Mucosa of stomach (tissue), 1 donor: ENCODE data around the gene FAM81A.

Experiments used
- H3K27me3 ChIP-seq: one replicate; pipeline ENCODE4 v1.7.0; 2013; ENCODE audit warnings: mild to moderate bottlenecking, low read length; ENCODE audit not compliant: control insufficient read depth, insufficient read depth
- H3K36me3 ChIP-seq: one replicate; pipeline ENCODE4 v1.7.0; 2013; ENCODE audit warnings: low read length; ENCODE audit not compliant: control insufficient read depth, insufficient read depth
- H3K4me1 ChIP-seq: one replicate; pipeline ENCODE4 v1.7.0; 2013; ENCODE audit warnings: mild to moderate bottlenecking, low read length; ENCODE audit not compliant: control insufficient read depth, insufficient read depth
- H3K4me3 ChIP-seq: one replicate; pipeline ENCODE4 v1.7.0; 2013; ENCODE audit warnings: low read length
- H3K9ac ChIP-seq: one replicate; pipeline ENCODE4 v1.7.0; 2013; ENCODE audit warnings: mild to moderate bottlenecking, low read length, moderate library complexity
- H3K9me3 ChIP-seq: one replicate; pipeline ENCODE4 v1.7.0; 2013; ENCODE audit warnings: mild to moderate bottlenecking, low read length, moderate library complexity; ENCODE audit not compliant: control insufficient read depth
- donor health status: Pancreatic carcinoma.

FAM81A gene

GRCh38 chr15:59553879-59554735 is 116.1 kb downstream of the FAM81A start:
- Histone ChIP-seq H3K36me3 (no peaks in the 10 kb centered on the region), H3K4me1 (peaks cover 44% of the 10 kb centered on the region), H3K9me3 (no peaks in the 10 kb centered on the region), H3K4me3 (no peak overlapping the region), H3K27me3 (no peaks in the 10 kb centered on the region), H3K9ac (no peak overlapping the region)

DNA sequence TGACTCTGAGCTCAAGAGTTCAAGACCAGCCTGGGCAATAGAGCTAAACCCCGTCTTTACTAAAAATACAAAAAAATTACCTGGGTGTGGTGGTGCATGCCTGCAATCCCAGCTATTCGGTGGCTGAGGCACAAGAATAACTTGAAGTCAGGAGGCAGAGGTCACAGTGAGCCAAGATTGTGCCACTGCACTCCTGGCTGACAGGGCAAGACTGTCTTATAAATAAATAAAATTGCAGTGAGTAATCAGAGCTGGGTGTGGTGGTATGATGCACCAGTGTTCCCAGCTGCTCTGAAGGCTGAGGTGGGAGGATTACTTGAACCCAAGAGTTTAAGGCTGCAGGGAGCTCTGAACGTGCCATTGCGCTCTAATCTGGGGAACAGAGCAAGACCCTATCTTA is 117.7 kb downstream of the FAM81A start:
- no peak overlapping the region for H3K9ac ChIP-seq
- H3K4me3 ChIP-seq: no peak overlapping the region
- no peaks in the 10 kb centered on the region for H3K36me3 ChIP-seq
- H3K27me3 ChIP-seq: no peaks in the 10 kb centered on the region
- H3K4me1 ChIP-seq: peaks cover 33% of the 10 kb centered on the region
- H3K9me3 ChIP-seq: no peaks in the 10 kb centered on the region

GRCh38 chr15:59556380-59556779 is 118.4 kb downstream of the FAM81A start:
- H3K36me3 ChIP-seq: no peaks in the 10 kb centered on the region
- no peak overlapping the region for H3K9ac ChIP-seq
- H3K4me3 ChIP-seq: no peak overlapping the region
- H3K9me3 ChIP-seq: no peaks in the 10 kb centered on the region
- H3K27me3 ChIP-seq: no peaks in the 10 kb centered on the region
- peaks cover 26% of the 10 kb centered on the region for H3K4me1 ChIP-seq

- Histone ChIP-seq H3K36me3 (no peaks in the 10 kb centered on the region), H3K27me3 (no peaks in the 10 kb centered on the region), H3K9me3 (no peaks in the 10 kb centered on the region), H3K4me1 (peaks cover 26% of the 10 kb centered on the region), H3K9ac (no peak overlapping the region), H3K4me3 (no peak overlapping the region)
These were observed 119.6 kb downstream of the FAM81A start for GRCh38 chr15:59557581-59557980.

- Histone ChIP-seq H3K36me3 (no peaks in the 10 kb centered on the region), H3K9me3 (no peaks in the 10 kb centered on the region), H3K27me3 (no peaks in the 10 kb centered on the region), H3K4me1 (peaks cover 23% of the 10 kb centered on the region), H3K9ac (no peak overlapping the region), H3K4me3 (no peak overlapping the region)
These were observed 120.9 kb downstream of the FAM81A start for GRCh38 chr15:59558851-59559250.

- Histone ChIP-seq H3K27me3 (no peaks in the 10 kb centered on the region), H3K4me3 (no peak overlapping the region), H3K36me3 (no peaks in the 10 kb centered on the region), H3K9me3 (no peaks in the 10 kb centered on the region), H3K4me1 (peaks cover 5% of the 10 kb centered on the region), H3K9ac (no peak overlapping the region)
These were observed 123.6 kb downstream of the FAM81A start for GRCh38 chr15:59561547-59561946.

- H3K4me1 ChIP-seq: peaks cover 13% of the 10 kb centered on the region
- no peaks in the 10 kb centered on the region for H3K27me3 ChIP-seq
- H3K36me3 ChIP-seq: no peaks in the 10 kb centered on the region
- H3K4me3 ChIP-seq: no peak overlapping the region
- H3K9ac ChIP-seq: no peak overlapping the region
- no peaks in the 10 kb centered on the region for H3K9me3 ChIP-seq
These were observed 124.6 kb downstream of the FAM81A start for GRCh38 chr15:59562448-59563186.

- no peaks in the 10 kb centered on the region for H3K9me3 ChIP-seq
- H3K36me3 ChIP-seq: no peaks in the 10 kb centered on the region
- H3K9ac ChIP-seq: no peak overlapping the region
- H3K4me1 ChIP-seq: peaks cover 29% of the 10 kb centered on the region
- H3K4me3 ChIP-seq: no peak overlapping the region
- no peaks in the 10 kb centered on the region for H3K27me3 ChIP-seq
These were observed 127.3 kb downstream of the FAM81A start for GRCh38 chr15:59565299-59565698.

DNA sequence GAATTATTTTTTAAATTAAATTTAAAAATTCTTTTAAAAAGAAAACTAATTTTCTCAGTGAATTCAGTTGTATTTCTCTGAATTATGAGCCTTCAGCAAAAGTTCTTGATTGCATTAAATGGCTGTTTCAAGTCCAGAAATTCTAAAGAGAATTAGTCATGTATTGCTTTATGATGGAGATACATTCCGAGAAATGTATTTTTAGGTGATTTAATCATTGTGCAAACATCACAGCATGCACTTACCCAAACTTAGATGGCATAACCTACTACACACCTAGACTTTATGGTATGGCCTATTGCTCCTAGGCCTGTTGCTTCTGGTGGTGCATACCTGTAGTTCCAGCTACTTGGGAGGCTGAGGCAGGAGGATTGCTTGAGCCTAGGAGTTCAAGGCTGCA is 129.3 kb downstream of the FAM81A start:
- no peaks in the 10 kb centered on the region for H3K27me3 ChIP-seq
- H3K9ac ChIP-seq: no peak overlapping the region
- H3K36me3 ChIP-seq: no peaks in the 10 kb centered on the region
- no peaks in the 10 kb centered on the region for H3K9me3 ChIP-seq
- no peak overlapping the region for H3K4me3 ChIP-seq
- H3K4me1 ChIP-seq: peaks cover 33% of the 10 kb centered on the region

GRCh38 chr15:59569477-59569876 is 131.5 kb downstream of the FAM81A start:
- H3K9me3 ChIP-seq: no peaks in the 10 kb centered on the region
- H3K4me3 ChIP-seq: no peak overlapping the region
- H3K36me3 ChIP-seq: no peaks in the 10 kb centered on the region
- H3K4me1 ChIP-seq: peaks cover 33% of the 10 kb centered on the region
- H3K27me3 ChIP-seq: no peaks in the 10 kb centered on the region
- H3K9ac ChIP-seq: no peak overlapping the region

DNA sequence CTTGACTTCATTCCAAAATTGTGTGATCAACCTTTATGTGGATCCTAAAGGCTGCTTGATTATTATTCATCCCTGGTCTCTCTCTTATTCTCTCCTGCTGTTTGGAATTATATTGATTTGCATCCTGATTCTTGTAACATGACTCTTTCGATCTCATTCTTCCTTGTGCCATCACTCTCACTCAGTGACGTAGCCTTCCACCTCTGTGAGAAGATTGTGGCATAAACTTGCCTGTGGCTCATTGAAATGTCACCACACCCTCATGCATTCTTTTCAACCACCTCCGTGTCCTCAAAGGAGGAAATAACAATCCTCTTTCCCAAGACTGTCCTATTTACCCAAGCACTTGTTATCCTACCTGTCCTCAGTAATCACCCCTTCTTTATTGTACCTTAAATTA is 132.3 kb downstream of the FAM81A start:
- H3K9ac ChIP-seq: no peak overlapping the region
- H3K4me3 ChIP-seq: no peak overlapping the region
- H3K27me3 ChIP-seq: no peaks in the 10 kb centered on the region
- no peaks in the 10 kb centered on the region for H3K9me3 ChIP-seq
- no peaks in the 10 kb centered on the region for H3K36me3 ChIP-seq
- peaks cover 33% of the 10 kb centered on the region for H3K4me1 ChIP-seq

GRCh38 chr15:59571606-59572005 is 133.6 kb downstream of the FAM81A start:
- no peaks in the 10 kb centered on the region for H3K9me3 ChIP-seq
- H3K4me1 ChIP-seq: peaks cover 28% of the 10 kb centered on the region
- H3K9ac ChIP-seq: no peak overlapping the region
- no peaks in the 10 kb centered on the region for H3K36me3 ChIP-seq
- H3K27me3 ChIP-seq: no peaks in the 10 kb centered on the region
- H3K4me3 ChIP-seq: no peak overlapping the region
